ENCODE data around the gene AQP6. TPM values are rescaled to one million over a fixed set of nuclear protein-coding genes. Genes with fewer than 3 reads are reported as not detected.

The AQP6 gene
- total RNA-seq, 1 experiment from 2014 or later = not detected

GRCh38 chr12:49954863-49955830 lies 17.6 kb upstream of the AQP6 start:
- Histone ChIP-seq H3K4me1 (replicated peaks; ENCODE audit: insufficient read depth) (peaks cover 12% of the 10 kb centered on the region), H3K9me3 (ENCODE audit: insufficient read depth, low read depth) (no peaks in the 10 kb centered on the region), H3K4me3 (no peak overlapping the region), H3F3A (ENCODE audit: insufficient read depth, low read depth) (peaks cover 8% of the 10 kb centered on the region; the same call in 1 of the 2 replicates), H3K36me3 (ENCODE audit: low read depth) (no peaks in the 10 kb centered on the region), H3K4me2 (no peak overlapping the region), H3K79me2 (ENCODE audit: low read depth) (no peaks in the 10 kb centered on the region), H4K20me1 (ENCODE audit: insufficient read depth) (no peaks in the 10 kb centered on the region), H2AFZ (no peak overlapping the region), H3K27me3 (ENCODE audit: insufficient read depth, low read depth) (no peaks in the 10 kb centered on the region), H3K9me2 (ENCODE audit: insufficient read depth) (no peaks in the 10 kb centered on the region), H3K27ac (no peak overlapping the region)
- intact Hi-C loops (cut with micrococcal nuclease; ENCODE audit: unreplicated experiment) = no loop called here
- ChIA-PET CTCF (interaction anchor here (1.3 kb wide), 1 partner anchor 9 kb away, joined by 3 read pairs; no protein-coding TSS in a partner anchor), POLR2A (ENCODE audit: unreplicated experiment) (no interaction called here)
- BruUV-seq (replicated peaks) = no TSS peak
- DNase-seq = no peak
- TF ChIP-seq CTCF (conservative IDR thresholded peaks at IDR 0.05) (no peak), EZH2 (IDR thresholded peaks at IDR 0.05; ENCODE audit: low read depth) (no peak)

GRCh38 chr12:49955899-49956662 lies 16.7 kb upstream of the AQP6 start:
- no peaks in the 10 kb centered on the region for H3K79me2 ChIP-seq (ENCODE audit: low read depth)
- no peaks in the 10 kb centered on the region for H3K9me3 ChIP-seq (ENCODE audit: insufficient read depth, low read depth)
- ChIA-PET POLR2A (ENCODE audit: unreplicated experiment) (no interaction called here), CTCF (no interaction called here)
- H3K36me3 ChIP-seq (ENCODE audit: low read depth) = no peaks in the 10 kb centered on the region
- H3K4me3 ChIP-seq = no peak overlapping the region
- no peaks in the 10 kb centered on the region for H4K20me1 ChIP-seq (ENCODE audit: insufficient read depth)
- no peaks in the 10 kb centered on the region for H3K9me2 ChIP-seq (ENCODE audit: insufficient read depth)
- no peak for DNase-seq
- intact Hi-C loops (cut with micrococcal nuclease; ENCODE audit: unreplicated experiment) = no loop called here
- H3F3A ChIP-seq (ENCODE audit: insufficient read depth, low read depth) = peaks cover 13% of the 10 kb centered on the region; the same call in 1 of the 2 replicates
- no peak overlapping the region for H2AFZ ChIP-seq
- H3K4me2 ChIP-seq = no peak overlapping the region
- H3K27ac ChIP-seq = no peak overlapping the region
- TF ChIP-seq EZH2 (IDR thresholded peaks at IDR 0.05; ENCODE audit: low read depth) (no peak), CTCF (conservative IDR thresholded peaks at IDR 0.05) (no peak)
- no peaks in the 10 kb centered on the region for H3K27me3 ChIP-seq (ENCODE audit: insufficient read depth, low read depth)
- no TSS peak for BruUV-seq (replicated peaks)
- peaks cover 20% of the 10 kb centered on the region for H3K4me1 ChIP-seq (replicated peaks; ENCODE audit: insufficient read depth)

GRCh38 chr12:49956663-49957569 lies 15.8 kb upstream of the AQP6 start:
- Histone ChIP-seq H3K4me3 (no peak overlapping the region), H3K27me3 (ENCODE audit: insufficient read depth, low read depth) (no peaks in the 10 kb centered on the region), H3K79me2 (ENCODE audit: low read depth) (no peaks in the 10 kb centered on the region), H2AFZ (no peak overlapping the region), H3F3A (ENCODE audit: insufficient read depth, low read depth) (peaks cover 13% of the 10 kb centered on the region; the same call in 1 of the 2 replicates), H3K27ac (no peak overlapping the region), H4K20me1 (ENCODE audit: insufficient read depth) (no peaks in the 10 kb centered on the region), H3K9me3 (ENCODE audit: insufficient read depth, low read depth) (no peaks in the 10 kb centered on the region), H3K9me2 (ENCODE audit: insufficient read depth) (no peaks in the 10 kb centered on the region), H3K36me3 (ENCODE audit: low read depth) (no peaks in the 10 kb centered on the region), H3K4me1 (replicated peaks; ENCODE audit: insufficient read depth) (peaks cover 20% of the 10 kb centered on the region), H3K4me2 (no peak overlapping the region)
- no peak for TF ChIP-seq EZH2 (IDR thresholded peaks at IDR 0.05; ENCODE audit: low read depth)
- ChIA-PET CTCF (interaction anchor here (0.6 kb wide), 1 partner anchor 8 kb away, joined by 3 read pairs; no protein-coding TSS in a partner anchor), POLR2A (ENCODE audit: unreplicated experiment) (no interaction called here)
- intact Hi-C loops (cut with micrococcal nuclease; ENCODE audit: unreplicated experiment) = no loop called here
- DNase-seq = no peak
- BruUV-seq (replicated peaks) = no TSS peak
